SK-N-SH (cell line): ENCODE results near the gene ATP8A2. TPM values are rescaled to one million over a fixed set of nuclear protein-coding genes. Genes with fewer than 3 reads are reported as not detected.
"Not testable (repeated sequence)": the region's sequence is repeated elsewhere in the genome, so short reads cannot be mapped to it uniquely, and the experiment has no call there.

ENCODE experiments used
- CTCF ChIA-PET: fragments of 300-600, 350-600 bp; formaldehyde crosslinking; extraction: SDS; loops from one replicate; lab custom pipeline; 2021; lab: Yijun Ruan, JAX
- POLR2A ChIA-PET: fragments of 350-600 bp; sonication (Branson Sonifier 250); formaldehyde crosslinking; extraction: SDS; loops from one replicate; lab custom pipeline; 2020; ENCODE audit warnings: antibody characterized with exemption, inconsistent platforms; lab: Yijun Ruan, JAX
- DNase-seq: peaks from one replicate; pipeline ENCODE4 v3.0.0; 2012
- H2AFZ ChIP-seq: fragments of 200-600 bp; sonication (generic); 2 replicates; pipeline ENCODE4 v1.8.1; 2016; ENCODE audit warnings: antibody characterized with exemption, mild to moderate bottlenecking, low read depth
- H3F3A ChIP-seq: fragments of 200-600 bp; sonication (generic); replicated peaks from 2 replicates; pipeline ENCODE3; 2016; ENCODE audit warnings: antibody characterized with exemption, mild to moderate bottlenecking; ENCODE audit not compliant: insufficient read depth
- H3K27ac ChIP-seq, 2 experiments: fragments of 200-500 bp in 1 of 2; fragments of 200-600 bp in 1 of 2; sonication (Bioruptor generic) in 1 of 2; sonication (generic), shearing (Covaris generic) in 1 of 2; 2 replicates each; pipeline versions ENCODE4 v1.5.1 to v1.6.1; 2014 to 2016; ENCODE audit warnings: low read depth in 2 of 2, inconsistent platforms in 1 of 2, low read length in 1 of 2, mild to moderate bottlenecking in 1 of 2, mixed read lengths in 1 of 2
- H3K27me3 ChIP-seq: fragments of 200-600 bp; sonication (generic), shearing (Covaris generic); 2 replicates; pipeline ENCODE4 v1.6.1; 2016; ENCODE audit warnings: mixed run types; ENCODE audit not compliant: insufficient read depth
- H3K36me3 ChIP-seq, 2 experiments: fragments of 200-500 bp in 1 of 2; fragments of 200-600 bp in 1 of 2; sonication (Bioruptor generic) in 1 of 2; sonication (generic) in 1 of 2; replicated peaks in 1 of 2; 2 replicates each; pipeline versions ENCODE3 to v1.5.1; 2014 to 2016; ENCODE audit warnings: low read length in 1 of 2, mild to moderate bottlenecking in 1 of 2; ENCODE audit not compliant: insufficient read depth in 2 of 2, control insufficient read depth in 1 of 2
- H3K4me1 ChIP-seq, 2 experiments: fragments of 200-500 bp in 1 of 2; fragments of 200-600 bp in 1 of 2; sonication (Bioruptor generic) in 1 of 2; sonication (generic), shearing (Covaris generic) in 1 of 2; 2 replicates each; pipeline versions ENCODE4 v1.5.1 to v1.6.1; 2014 to 2016; ENCODE audit warnings: low read depth in 1 of 2, low read length in 1 of 2, mixed run types in 1 of 2; ENCODE audit not compliant: insufficient read depth in 2 of 2, control insufficient read depth in 1 of 2
- H3K4me2 ChIP-seq: fragments of 200-600 bp; sonication (generic), shearing (Covaris generic); 2 replicates; pipeline ENCODE4 v1.6.1; 2017; ENCODE audit warnings: mixed run types
- H3K4me3 ChIP-seq, 2 experiments: fragments of 200-500 bp in 1 of 2; fragments of 200-600 bp in 1 of 2; sonication (Bioruptor generic) in 1 of 2; sonication (generic), shearing (Covaris generic) in 1 of 2; 2 replicates each; pipeline versions ENCODE4 v1.5.1 to v1.8.1; 2014 to 2016; ENCODE audit warnings: low read depth in 2 of 2, inconsistent platforms in 1 of 2, low read length in 1 of 2, mild to moderate bottlenecking in 1 of 2, mixed read lengths in 1 of 2, moderate library complexity in 1 of 2
- H3K79me2 ChIP-seq: fragments of 200-600 bp; sonication (generic); 2 replicates; pipeline ENCODE4 v1.8.1; 2017; ENCODE audit warnings: mild to moderate bottlenecking; ENCODE audit not compliant: insufficient read depth
- H3K9ac ChIP-seq: fragments of 200-600 bp; sonication (generic); 2 replicates; pipeline ENCODE4 v1.6.1; 2017; ENCODE audit warnings: mixed run types
- H3K9me2 ChIP-seq: fragments of 200-600 bp; sonication (generic); 2 replicates; pipeline ENCODE4 v1.6.1; 2017; ENCODE audit warnings: mixed run types
- H3K9me3 ChIP-seq: fragments of 200-600 bp; sonication (generic); 2 replicates; pipeline ENCODE4 v1.6.1; 2017; ENCODE audit warnings: mixed run types, mild to moderate bottlenecking, moderate library complexity
- H4K20me1 ChIP-seq: fragments of 200-600 bp; sonication (generic); 2 replicates; pipeline ENCODE4 v1.6.1; 2017; ENCODE audit warnings: mild to moderate bottlenecking, mixed run types; ENCODE audit not compliant: insufficient read depth
- ELF1 ChIP-seq: IDR thresholded peaks from 2 replicates; pipeline ENCODE4 v1.4.0; 2012
- GATA2 ChIP-seq: sonication (generic); formaldehyde crosslinking; IDR thresholded peaks from 2 replicates; pipeline ENCODE4 v1.5.0; 2020; ENCODE audit warnings: mild to moderate bottlenecking, missing genetic modification reagents
- MXI1 ChIP-seq: IDR thresholded peaks from 2 replicates; pipeline ENCODE4 v1.6.1; 2012; ENCODE audit warnings: mild to moderate bottlenecking, low read depth, low read length, improper control_type of control experiment
- POLR2AphosphoS5 ChIP-seq: IDR thresholded peaks from 2 replicates; pipeline ENCODE4 v1.6.1; 2012; ENCODE audit warnings: low read depth, low read length
- RCOR1 ChIP-seq: fragments of 150-350 bp; IDR thresholded peaks from 2 replicates; pipeline ENCODE4 v1.6.1; 2017; ENCODE audit warnings: antibody characterized with exemption, low read length
- RFX5 ChIP-seq: IDR thresholded peaks from 2 replicates; pipeline ENCODE4 v1.6.1; 2012; ENCODE audit warnings: mild to moderate bottlenecking, improper control_type of control experiment, low read length
- RXRA ChIP-seq: IDR thresholded peaks from 2 replicates; pipeline ENCODE4 v1.4.0; 2012; ENCODE audit warnings: low read depth, mild to moderate bottlenecking, borderline replicate concordance
- SMC3 ChIP-seq: IDR thresholded peaks from 2 replicates; pipeline ENCODE4 v1.6.1; 2012; ENCODE audit warnings: low read depth, low read length, improper control_type of control experiment
- TAF1 ChIP-seq: IDR thresholded peaks from 2 replicates; pipeline ENCODE4 v1.6.1; 2012; ENCODE audit warnings: low read depth, mild to moderate bottlenecking, low read length, moderate library complexity, borderline replicate concordance
- USF1 ChIP-seq: IDR thresholded peaks from 2 replicates; pipeline ENCODE4 v1.4.0; 2012; ENCODE audit warnings: low read depth, borderline replicate concordance
- YY1 ChIP-seq: IDR thresholded peaks from 2 replicates; pipeline ENCODE4 v1.4.0; 2012; ENCODE audit warnings: low read depth, mild to moderate bottlenecking
- ZBTB33 ChIP-seq: IDR thresholded peaks from 2 replicates; pipeline ENCODE4 v1.4.0; 2012; ENCODE audit warnings: low read depth, borderline replicate concordance
- WGBS: methylation state at CpG from one replicate; pipeline ENCODE4 v1.1.6; 2017; ENCODE audit warnings: low lambda C conversion rate; 5-methylcytosine and 5-hydroxymethylcytosine counted together
- polyA plus RNA-seq, 3 experiments: library from polyadenylated mRNA; depleted of rRNA; stranded (reverse); fragments of >200 nt; gene quantifications; 2 replicates each; pipeline ENCODE4 v1.2.3, GENCODE V29; 2012

ATP8A2 gene
- polyA plus RNA-seq, 1 of the 3 experiments (the other 2 are of a cell fraction): 0.02 TPM

- H3K4me3 ChIP-seq, H3K9me2 ChIP-seq, H3K9me3 ChIP-seq, H3K27ac ChIP-seq, H3K4me2 ChIP-seq, CTCF ChIA-PET, POLR2A ChIA-PET, H3K4me1 ChIP-seq, H3F3A ChIP-seq, H3K79me2 ChIP-seq, DNase-seq, H3K36me3 ChIP-seq, H3K27me3 ChIP-seq, H3K9ac ChIP-seq, H4K20me1 ChIP-seq, H2AFZ ChIP-seq: not testable (repeated sequence)
- 31% methylated on average over 1 of the region's 1 CpG for WGBS
Measured at GRCh38 chr13:25790137-25790536, 418.4 kb downstream of the ATP8A2 start.

- CTCF ChIA-PET: no interaction called here
- H3K36me3 ChIP-seq: no peaks in the 10 kb centered on the region
- no peak overlapping the region for H3K9ac ChIP-seq
- H3F3A ChIP-seq: no peaks in the 10 kb centered on the region
- no peak overlapping the region for H2AFZ ChIP-seq
- TF ChIP-seq YY1 (no peak), RCOR1 (no peak), ELF1 (no peak), RFX5 (no peak), RXRA (no peak), POLR2AphosphoS5 (no peak), USF1 (no peak), ZBTB33 (no peak), TAF1 (no peak), MXI1 (no peak), GATA2 (CRISPR knock-in tag) (no peak), SMC3 (no peak)
- TF ChIP-seq, all 33 proteins: peak for 0
- no peaks in the 10 kb centered on the region for H3K9me3 ChIP-seq
- WGBS: 9% methylated on average over 1 of the region's 1 CpG
- no peak overlapping the region for H3K4me3 ChIP-seq
- H3K9me2 ChIP-seq: no peaks in the 10 kb centered on the region
- H3K4me2 ChIP-seq: no peak overlapping the region
- H3K79me2 ChIP-seq: no peaks in the 10 kb centered on the region
- H3K27me3 ChIP-seq: no peaks in the 10 kb centered on the region
- DNase-seq: no peak
- POLR2A ChIA-PET: no interaction called here
- no peaks in the 10 kb centered on the region for H3K4me1 ChIP-seq
- no peak overlapping the region for H3K27ac ChIP-seq
- H4K20me1 ChIP-seq: no peaks in the 10 kb centered on the region
Measured at GRCh38 chr13:25795277-25795676, 423.5 kb downstream of the ATP8A2 start.
